ENCODE data around the gene SMIM12. TPM values are rescaled to one million over a fixed set of nuclear protein-coding genes. Genes with fewer than 3 reads are reported as not detected.

Gene SMIM12
- total and polyA plus RNA-seq, 4 donors, result 11.9 to 60.8 (median 45.5) TPM

DNA sequence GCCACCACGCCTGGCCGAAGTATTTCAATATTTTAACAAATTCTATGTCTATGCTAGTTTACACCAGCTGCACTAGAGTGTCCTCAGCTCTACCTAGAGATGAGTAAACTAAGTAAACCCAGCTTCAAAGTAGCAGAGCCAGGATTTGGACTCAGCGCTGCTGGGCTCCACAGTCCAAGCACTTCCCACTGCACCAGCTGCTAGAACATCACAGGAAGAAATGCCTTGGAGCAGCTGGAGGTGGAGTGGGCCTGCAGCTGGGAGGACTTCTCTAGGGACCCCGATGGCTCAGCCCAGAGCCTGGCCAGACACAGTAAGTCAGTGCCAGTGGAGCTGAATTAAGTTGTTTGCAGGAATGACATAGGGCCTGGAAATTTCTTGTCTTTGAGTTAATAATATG lies 10.2 kb upstream of the SMIM12 start:
- no peak for DNase-seq (ENCODE audit: low spot score)
- WGBS, result 94% methylated on average over 4 of the region's 4 CpGs
- Histone ChIP-seq H3K9me3 (ENCODE audit: control insufficient read depth in 4 of 4, low read length in 3 of 4) (no peaks in the 10 kb centered on the region), H3K27ac (ENCODE audit: low read depth in 1 of 2, low read length in 2 of 2) (no peak overlapping the region), H3K4me3 (ENCODE audit: low read depth in 1 of 3, low read length in 3 of 3) (no peak overlapping the region), H3K36me3 (ENCODE audit: control insufficient read depth in 4 of 4, insufficient read depth in 3 of 4, low read depth in 1 of 4, low read length in 3 of 4) (no peaks in the 10 kb centered on the region), H3K4me1 (ENCODE audit: control insufficient read depth in 4 of 4, insufficient read depth in 4 of 4, low read length in 3 of 4) (peaks cover 0 to 10% (median 7%) of the 10 kb centered on the region in 4 donors), H3K9ac (ENCODE audit: low read depth in 1 of 2, low read length in 2 of 2) (no peak overlapping the region), H3K27me3 (ENCODE audit: control insufficient read depth in 4 of 4, insufficient read depth in 4 of 4, low read length in 3 of 4) (peaks cover 0 to 9% (median 2%) of the 10 kb centered on the region in 4 donors)
- no peak for TF ChIP-seq SP1 (IDR thresholded peaks at IDR 0.05)
- TF ChIP-seq, protein P1, sequence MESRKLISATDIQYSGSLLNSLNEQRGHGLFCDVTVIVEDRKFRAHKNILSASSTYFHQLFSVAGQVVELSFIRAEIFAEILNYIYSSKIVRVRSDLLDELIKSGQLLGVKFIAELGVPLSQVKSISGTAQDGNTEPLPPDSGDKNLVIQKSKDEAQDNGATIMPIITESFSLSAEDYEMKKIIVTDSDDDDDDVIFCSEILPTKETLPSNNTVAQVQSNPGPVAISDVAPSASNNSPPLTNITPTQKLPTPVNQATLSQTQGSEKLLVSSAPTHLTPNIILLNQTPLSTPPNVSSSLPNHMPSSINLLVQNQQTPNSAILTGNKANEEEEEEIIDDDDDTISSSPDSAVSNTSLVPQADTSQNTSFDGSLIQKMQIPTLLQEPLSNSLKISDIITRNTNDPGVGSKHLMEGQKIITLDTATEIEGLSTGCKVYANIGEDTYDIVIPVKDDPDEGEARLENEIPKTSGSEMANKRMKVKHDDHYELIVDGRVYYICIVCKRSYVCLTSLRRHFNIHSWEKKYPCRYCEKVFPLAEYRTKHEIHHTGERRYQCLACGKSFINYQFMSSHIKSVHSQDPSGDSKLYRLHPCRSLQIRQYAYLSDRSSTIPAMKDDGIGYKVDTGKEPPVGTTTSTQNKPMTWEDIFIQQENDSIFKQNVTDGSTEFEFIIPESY (IDR thresholded peaks at IDR 0.05), result no peak
- TF ChIP-seq FOXA1 (IDR thresholded peaks at IDR 0.05), result no peak
- TF ChIP-seq, protein P2, sequence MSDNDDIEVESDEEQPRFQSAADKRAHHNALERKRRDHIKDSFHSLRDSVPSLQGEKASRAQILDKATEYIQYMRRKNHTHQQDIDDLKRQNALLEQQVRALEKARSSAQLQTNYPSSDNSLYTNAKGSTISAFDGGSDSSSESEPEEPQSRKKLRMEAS (IDR thresholded peaks at IDR 0.05), result no peak
- TF ChIP-seq RXRA (IDR thresholded peaks at IDR 0.05), result no peak
- no peak for TF ChIP-seq JUND (IDR thresholded peaks at IDR 0.05)
- no peak for TF ChIP-seq RAD21 (IDR thresholded peaks at IDR 0.05)
- TF ChIP-seq EGR1 (IDR thresholded peaks at IDR 0.05; ENCODE audit: low read depth in 2 of 2), result no peak
- no peak for TF ChIP-seq FOXA2 (IDR thresholded peaks at IDR 0.05)
- TF ChIP-seq HNF4A (conservative IDR thresholded peaks at IDR 0.05), result no peak
- TF ChIP-seq YY1 (IDR thresholded peaks at IDR 0.05), result no peak
- no peak for TF ChIP-seq TAF1 (conservative IDR thresholded peaks at IDR 0.05)
- TF ChIP-seq HNF4G (IDR thresholded peaks at IDR 0.05), result no peak
- no peak for TF ChIP-seq NR2F2 (IDR thresholded peaks at IDR 0.05)
- no peak for TF ChIP-seq GABPA (IDR thresholded peaks at IDR 0.05 in 1 of 2, conservative IDR thresholded peaks at IDR 0.05 in 1 of 2)

DNA sequence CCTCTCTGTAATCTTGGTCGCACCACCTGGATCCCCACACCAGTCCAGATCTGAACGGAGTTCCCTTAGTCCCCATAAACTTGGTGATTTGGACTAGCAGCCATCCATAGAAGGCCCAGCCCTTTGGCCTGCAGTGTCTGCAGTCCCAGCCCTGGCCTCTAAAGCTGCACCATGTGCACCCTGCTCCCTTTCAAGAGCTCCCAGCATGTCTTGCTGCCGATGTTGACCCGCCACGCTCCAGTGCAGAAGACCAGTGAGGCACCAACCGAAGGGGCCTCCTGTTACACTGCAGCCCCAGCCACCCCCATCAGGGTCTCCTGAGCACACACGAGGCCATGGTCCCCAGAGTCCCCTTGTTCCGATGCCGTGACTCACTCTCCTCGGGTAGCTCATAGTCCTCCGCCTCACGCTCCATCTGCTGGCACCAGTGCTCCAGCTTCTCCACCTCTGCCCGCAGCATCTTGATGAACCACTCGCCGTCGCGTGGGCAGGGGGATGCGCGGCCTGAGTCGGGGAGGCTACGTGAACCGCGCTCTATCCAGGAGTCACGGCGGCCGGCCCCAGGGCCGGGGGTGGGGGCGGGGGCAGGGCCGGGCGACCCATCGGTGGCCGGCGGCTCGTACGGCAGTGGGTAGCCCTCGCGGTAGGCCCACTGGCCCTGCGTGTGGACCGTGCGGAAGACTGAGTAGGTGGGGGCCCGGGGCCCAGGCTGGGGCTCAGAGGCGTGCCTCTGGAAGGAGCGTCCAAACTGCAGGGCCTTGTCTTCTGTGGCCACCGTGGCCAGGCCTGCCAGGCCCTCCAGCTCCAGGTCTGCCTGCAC lies 8.9 kb upstream of the SMIM12 start:
- Histone ChIP-seq H3K36me3 (ENCODE audit: control insufficient read depth in 4 of 4, insufficient read depth in 3 of 4, low read depth in 1 of 4, low read length in 3 of 4) (no peaks in the 10 kb centered on the region), H3K4me3 (ENCODE audit: low read depth in 1 of 3, low read length in 3 of 3) (no peak overlapping the region), H3K27me3 (ENCODE audit: control insufficient read depth in 4 of 4, insufficient read depth in 4 of 4, low read length in 3 of 4) (peaks cover 0 to 4% (median 1%) of the 10 kb centered on the region in 4 donors), H3K9me3 (ENCODE audit: control insufficient read depth in 4 of 4, low read length in 3 of 4) (no peaks in the 10 kb centered on the region), H3K9ac (ENCODE audit: low read depth in 1 of 2, low read length in 2 of 2) (no peak overlapping the region), H3K4me1 (ENCODE audit: control insufficient read depth in 4 of 4, insufficient read depth in 4 of 4, low read length in 3 of 4) (peaks cover 0 to 10% (median 7%) of the 10 kb centered on the region in 4 donors), H3K27ac (ENCODE audit: low read depth in 1 of 2, low read length in 2 of 2) (no peak overlapping the region)
- TF ChIP-seq GABPA (IDR thresholded peaks at IDR 0.05 in 1 of 2, conservative IDR thresholded peaks at IDR 0.05 in 1 of 2) (no peak), HNF4G (IDR thresholded peaks at IDR 0.05) (no peak), RAD21 (IDR thresholded peaks at IDR 0.05) (no peak), TAF1 (conservative IDR thresholded peaks at IDR 0.05) (no peak), YY1 (IDR thresholded peaks at IDR 0.05) (no peak), EGR1 (IDR thresholded peaks at IDR 0.05; ENCODE audit: low read depth in 2 of 2) (no peak), HNF4A (conservative IDR thresholded peaks at IDR 0.05) (no peak)
- TF ChIP-seq, protein P3, sequence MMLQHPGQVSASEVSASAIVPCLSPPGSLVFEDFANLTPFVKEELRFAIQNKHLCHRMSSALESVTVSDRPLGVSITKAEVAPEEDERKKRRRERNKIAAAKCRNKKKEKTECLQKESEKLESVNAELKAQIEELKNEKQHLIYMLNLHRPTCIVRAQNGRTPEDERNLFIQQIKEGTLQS (IDR thresholded peaks at IDR 0.05), result no peak
- TF ChIP-seq, protein P1 (IDR thresholded peaks at IDR 0.05), result no peak
- no peak for DNase-seq (ENCODE audit: low spot score)
- WGBS, result 93% methylated on average over 44 of the region's 44 CpGs
